DND-41 (cell line): Measurements from ENCODE around the gene MED25.
A peak's percentile ranks its signal among the peaks of the same experiment; 100 is the strongest.

Source experiments
- ATAC-seq: fragments of 200-7000 bp; cut with Tn5 transposase; 3 replicates; pipeline ENCODE4 v1.9.1; 2021; ENCODE audit warnings: low read depth; ENCODE audit not compliant: insufficient read depth
- DNase-seq: peaks from one replicate; pipeline ENCODE4 v3.0.0-alpha.2; 2020
- H2AFZ ChIP-seq: 2 replicates; pipeline ENCODE4 v1.6.0; 2012; ENCODE audit warnings: low read depth, low read length
- H3K27ac ChIP-seq: 2 replicates; pipeline ENCODE4 v1.5.1; 2012; ENCODE audit warnings: low read length, inconsistent platforms
- H3K27me3 ChIP-seq: fragments of 200-600 bp; sonication (generic); 2 replicates; pipeline ENCODE4 v1.6.0; 2012; ENCODE audit warnings: low read length, mild to moderate bottlenecking, inconsistent platforms; ENCODE audit not compliant: insufficient read depth, poor library complexity
- H3K36me3 ChIP-seq: 2 replicates; pipeline ENCODE4 v1.5.1; 2012; ENCODE audit warnings: low read length, inconsistent platforms; ENCODE audit not compliant: insufficient read depth
- H3K4me1 ChIP-seq: 2 replicates; pipeline ENCODE4 v1.5.1; 2012; ENCODE audit warnings: mild to moderate bottlenecking, low read length; ENCODE audit not compliant: insufficient read depth
- H3K4me2 ChIP-seq: 2 replicates; pipeline ENCODE4 v1.6.0; 2012; ENCODE audit warnings: mild to moderate bottlenecking, moderate library complexity, low read length, inconsistent platforms; ENCODE audit not compliant: insufficient read depth
- H3K4me3 ChIP-seq, 2 experiments: fragments of 200-600 bp in 1 of 2; shearing (Covaris generic) in 1 of 2; 2 replicates each; pipeline ENCODE4 v1.5.1; 2012 to 2016; ENCODE audit warnings: inconsistent platforms in 2 of 2, low read length in 2 of 2, mild to moderate bottlenecking in 2 of 2, low read depth in 1 of 2, moderate library complexity in 1 of 2
- H3K79me2 ChIP-seq: 2 replicates; pipeline ENCODE4 v1.6.0; 2012; ENCODE audit warnings: low read length, inconsistent platforms; ENCODE audit not compliant: insufficient read depth
- H3K9ac ChIP-seq: 2 replicates; pipeline ENCODE4 v1.6.0; 2012; ENCODE audit warnings: low read depth, mild to moderate bottlenecking, inconsistent platforms, low read length, moderate library complexity
- H3K9me3 ChIP-seq: 2 replicates; pipeline ENCODE4 v1.5.1; 2012; ENCODE audit warnings: low read length, moderate library complexity, mild to moderate bottlenecking, inconsistent platforms; ENCODE audit not compliant: insufficient read depth, severe bottlenecking
- H4K20me1 ChIP-seq: 2 replicates; pipeline ENCODE4 v1.6.0; 2012; ENCODE audit warnings: low read length; ENCODE audit not compliant: insufficient read depth
- EZH2 ChIP-seq: IDR thresholded peaks from 3 replicates; pipeline ENCODE4 v1.6.1; 2012; ENCODE audit warnings: borderline replicate concordance, low read depth, mild to moderate bottlenecking, moderate library complexity, low read length, inconsistent platforms; ENCODE audit not compliant: severe bottlenecking
- TF ChIP-seq, protein P1 (sequence below): IDR thresholded peaks from 2 replicates; pipeline ENCODE4 v1.5.1; 2012; ENCODE audit warnings: borderline replicate concordance, low read length, moderate library complexity, mild to moderate bottlenecking; ENCODE audit not compliant: poor library complexity, severe bottlenecking; ENCODE audit errors: extremely low read depth

MED25 gene

DNA sequence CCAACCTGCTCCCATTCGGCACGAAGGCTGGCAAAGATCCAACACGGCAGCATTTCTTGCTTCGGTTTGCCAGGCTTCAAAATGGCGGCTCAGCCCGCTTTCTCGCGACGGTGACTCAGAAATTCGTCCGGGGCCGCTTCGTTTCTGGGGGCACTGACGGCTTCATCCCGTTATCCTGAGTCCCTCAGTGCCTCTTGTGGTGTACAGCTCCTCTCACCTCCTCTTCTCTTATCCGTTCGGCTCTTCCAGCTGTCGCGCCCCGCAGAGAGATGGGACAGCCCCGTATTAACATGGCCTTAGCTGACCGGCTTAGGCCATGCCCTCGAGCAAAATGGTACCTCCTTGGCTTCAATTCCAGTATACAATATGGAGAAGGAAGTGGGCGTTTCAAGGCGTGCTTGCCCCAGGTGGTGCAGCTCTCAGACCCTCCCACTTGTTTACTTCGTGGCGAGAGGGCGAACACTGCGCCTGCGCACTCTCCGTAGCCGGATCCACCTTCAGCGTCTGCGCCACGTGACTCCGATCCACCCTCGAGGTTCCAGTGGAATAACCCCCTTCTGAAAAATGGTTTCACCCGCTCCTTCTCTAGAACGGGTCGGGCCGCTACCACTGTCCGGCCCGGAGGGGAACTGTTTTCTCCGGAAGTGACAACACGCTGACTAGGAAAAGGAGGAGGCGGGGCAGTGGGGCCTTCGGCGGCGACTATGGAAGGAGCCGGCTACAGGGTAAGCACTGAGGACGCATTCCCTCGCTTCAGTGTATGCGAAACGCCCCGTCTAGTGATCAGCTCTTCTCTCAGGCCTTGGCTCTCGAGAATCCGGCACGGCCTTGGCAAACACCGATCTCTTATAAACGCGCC, 59.2 kb downstream of the MED25 start, which contains the start of the genes AKT1S1 and TBC1D17:
AKT1S1 (minus strand) TSS at position 336 of the 859 bp plus-strand sequence. CDS start 4,060 bp downstream, outside the sequence.
TBC1D17 (plus strand) TSS at position 683 of the 859 bp plus-strand sequence; CDS start at position 705, 22 bp downstream.
- Histone ChIP-seq H3K36me3 (peaks cover 39% of the 10 kb centered on the region), H3K4me1 (peaks cover 35% of the 10 kb centered on the region), H2AFZ (peak within 1 kb of the TSS; percentile 97), H4K20me1 (no peaks in the 10 kb centered on the region; the same call in 1 of the 2 replicates), H3K4me3 (peak within 1 kb of the TSS; percentile 78 to 86), H3K79me2 (peaks cover 39% of the 10 kb centered on the region), H3K9me3 (no peaks in the 10 kb centered on the region), H3K4me2 (peak within 1 kb of the TSS; percentile 98), H3K27me3 (no peaks in the 10 kb centered on the region), H3K9ac (peak within 1 kb of the TSS; percentile 93), H3K27ac (peak within 1 kb of the TSS; percentile 99)
- peak; percentile 74 for ATAC-seq
- TF ChIP-seq, protein P1, sequence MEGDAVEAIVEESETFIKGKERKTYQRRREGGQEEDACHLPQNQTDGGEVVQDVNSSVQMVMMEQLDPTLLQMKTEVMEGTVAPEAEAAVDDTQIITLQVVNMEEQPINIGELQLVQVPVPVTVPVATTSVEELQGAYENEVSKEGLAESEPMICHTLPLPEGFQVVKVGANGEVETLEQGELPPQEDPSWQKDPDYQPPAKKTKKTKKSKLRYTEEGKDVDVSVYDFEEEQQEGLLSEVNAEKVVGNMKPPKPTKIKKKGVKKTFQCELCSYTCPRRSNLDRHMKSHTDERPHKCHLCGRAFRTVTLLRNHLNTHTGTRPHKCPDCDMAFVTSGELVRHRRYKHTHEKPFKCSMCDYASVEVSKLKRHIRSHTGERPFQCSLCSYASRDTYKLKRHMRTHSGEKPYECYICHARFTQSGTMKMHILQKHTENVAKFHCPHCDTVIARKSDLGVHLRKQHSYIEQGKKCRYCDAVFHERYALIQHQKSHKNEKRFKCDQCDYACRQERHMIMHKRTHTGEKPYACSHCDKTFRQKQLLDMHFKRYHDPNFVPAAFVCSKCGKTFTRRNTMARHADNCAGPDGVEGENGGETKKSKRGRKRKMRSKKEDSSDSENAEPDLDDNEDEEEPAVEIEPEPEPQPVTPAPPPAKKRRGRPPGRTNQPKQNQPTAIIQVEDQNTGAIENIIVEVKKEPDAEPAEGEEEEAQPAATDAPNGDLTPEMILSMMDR = no peak
- TF ChIP-seq EZH2 = no peak
- DNase-seq = peak; percentile 99

DNA sequence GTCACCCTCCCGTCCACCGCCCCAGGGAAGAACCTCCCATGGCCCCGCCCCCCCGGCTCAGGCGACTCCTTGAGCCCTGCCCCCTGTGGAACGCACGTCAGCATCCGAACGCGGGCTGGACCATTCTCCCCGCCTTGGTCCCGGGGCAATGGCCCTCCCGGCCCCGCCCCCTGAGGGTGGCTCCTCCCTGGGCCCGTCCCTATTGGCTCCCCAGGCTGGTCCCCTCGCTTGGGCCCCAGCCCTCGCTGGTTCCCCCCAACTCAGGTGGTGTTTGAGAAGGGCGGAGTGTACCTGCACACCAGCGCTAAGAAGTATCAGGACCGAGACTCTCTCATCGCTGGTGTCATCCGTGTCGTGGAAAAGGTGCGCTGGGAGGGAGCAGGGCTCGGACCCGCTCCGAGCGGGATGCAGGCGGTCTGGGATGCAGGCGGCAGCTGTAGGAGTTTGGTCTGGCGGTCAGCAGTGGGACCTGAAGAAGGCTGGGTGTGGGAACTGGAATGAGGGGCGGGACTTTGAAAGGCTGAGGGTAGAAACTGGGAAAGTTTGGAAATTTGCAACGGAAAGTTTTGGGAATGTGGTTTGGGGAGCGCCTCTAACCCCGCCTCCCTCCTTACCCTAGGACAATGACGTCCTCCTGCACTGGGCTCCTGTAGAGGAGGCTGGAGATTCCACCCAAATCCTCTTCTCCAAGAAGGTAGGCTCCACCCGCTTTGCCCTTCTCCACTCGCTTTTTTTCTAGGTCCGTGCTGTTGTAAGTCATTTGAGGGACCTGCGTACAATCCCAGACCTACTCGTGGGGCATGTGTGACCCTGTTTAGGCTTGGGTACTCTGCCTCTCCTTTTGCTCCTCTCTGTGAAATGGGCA, 60.0 kb downstream of the MED25 start:
- Histone ChIP-seq H3K27me3 (no peaks in the 10 kb centered on the region), H2AFZ (peak overlapping the region; percentile 89), H3K36me3 (peaks cover 48% of the 10 kb centered on the region), H3K79me2 (peaks cover 39% of the 10 kb centered on the region), H4K20me1 (no peaks in the 10 kb centered on the region; the same call in 1 of the 2 replicates), H3K4me3 (peak overlapping the region; percentile 48 to 86), H3K27ac (peak overlapping the region; percentile 99), H3K4me2 (peak overlapping the region; percentile 98), H3K9ac (peak overlapping the region; percentile 93), H3K9me3 (no peaks in the 10 kb centered on the region), H3K4me1 (peaks cover 35% of the 10 kb centered on the region)
- TF ChIP-seq, protein P1 = no peak
- no peak for TF ChIP-seq EZH2
- DNase-seq (peak; percentile 97), ATAC-seq (peak; percentile 75)

DNA sequence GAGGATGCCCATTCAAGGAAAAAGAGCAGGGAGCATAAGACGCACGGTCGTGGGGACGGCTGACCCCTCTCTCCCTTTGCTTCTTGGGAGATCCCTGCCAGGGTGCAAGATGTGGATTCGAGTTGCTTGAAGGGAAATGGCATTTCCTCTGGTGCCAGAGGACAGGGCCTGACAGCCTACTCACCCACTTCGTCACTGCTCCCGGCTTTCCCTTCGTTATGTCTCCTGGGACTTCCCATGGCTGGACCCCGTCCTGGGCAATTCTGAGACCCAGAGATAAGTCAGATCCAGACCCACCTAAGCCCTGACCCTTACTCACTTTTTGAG, 60.6 kb downstream of the MED25 start:
- H3K9ac ChIP-seq = peak overlapping the region; percentile 93; the same call in 1 of the 2 replicates
- H3K27me3 ChIP-seq = no peaks in the 10 kb centered on the region
- TF ChIP-seq EZH2 = no peak
- TF ChIP-seq, protein P1 = no peak
- DNase-seq (no peak), ATAC-seq (no peak)
- peak overlapping the region in 1 of 2 experiments; percentile 86; a peak in 2 of 4 replicates for H3K4me3 ChIP-seq
- peaks cover 54% of the 10 kb centered on the region for H3K36me3 ChIP-seq
- H2AFZ ChIP-seq = no peak overlapping the region
- peak overlapping the region; percentile 99 for H3K27ac ChIP-seq
- no peaks in the 10 kb centered on the region for H3K9me3 ChIP-seq
- no peaks in the 10 kb centered on the region; the same call in 1 of the 2 replicates for H4K20me1 ChIP-seq
- H3K4me1 ChIP-seq = peaks cover 35% of the 10 kb centered on the region
- H3K79me2 ChIP-seq = peaks cover 39% of the 10 kb centered on the region
- H3K4me2 ChIP-seq = peak overlapping the region; percentile 98
